ENCODE data around the gene TDRD9. TPM values are rescaled to one million over a fixed set of nuclear protein-coding genes. Genes with fewer than 3 reads are reported as not detected.

Gene TDRD9
- total RNA-seq, 3 donors from 2014 or later, result 0.96 to 4.0 (median 2.9) TPM

GRCh38 chr14:104014764-104015163 lies 86.5 kb downstream of the TDRD9 start:
- Histone ChIP-seq H3K36me3 (no peaks in the 10 kb centered on the region), H3K27ac (no peak overlapping the region), H3K27me3 (no peaks in the 10 kb centered on the region), H3K9me3 (no peaks in the 10 kb centered on the region), H3K4me1 (no peaks in the 10 kb centered on the region), H3K4me3 (no peak overlapping the region)
- no peak for DNase-seq (ENCODE audit: low spot score in 2 of 2)
- TF ChIP-seq CTCF (IDR thresholded peaks at IDR 0.05) (no peak), POLR2AphosphoS5 (IDR thresholded peaks at IDR 0.05) (no peak), POLR2A (IDR thresholded peaks at IDR 0.05) (no peak)
- intact Hi-C loops (cut with DNase I; ENCODE audit: low total_unique reads), result no loop called here

DNA sequence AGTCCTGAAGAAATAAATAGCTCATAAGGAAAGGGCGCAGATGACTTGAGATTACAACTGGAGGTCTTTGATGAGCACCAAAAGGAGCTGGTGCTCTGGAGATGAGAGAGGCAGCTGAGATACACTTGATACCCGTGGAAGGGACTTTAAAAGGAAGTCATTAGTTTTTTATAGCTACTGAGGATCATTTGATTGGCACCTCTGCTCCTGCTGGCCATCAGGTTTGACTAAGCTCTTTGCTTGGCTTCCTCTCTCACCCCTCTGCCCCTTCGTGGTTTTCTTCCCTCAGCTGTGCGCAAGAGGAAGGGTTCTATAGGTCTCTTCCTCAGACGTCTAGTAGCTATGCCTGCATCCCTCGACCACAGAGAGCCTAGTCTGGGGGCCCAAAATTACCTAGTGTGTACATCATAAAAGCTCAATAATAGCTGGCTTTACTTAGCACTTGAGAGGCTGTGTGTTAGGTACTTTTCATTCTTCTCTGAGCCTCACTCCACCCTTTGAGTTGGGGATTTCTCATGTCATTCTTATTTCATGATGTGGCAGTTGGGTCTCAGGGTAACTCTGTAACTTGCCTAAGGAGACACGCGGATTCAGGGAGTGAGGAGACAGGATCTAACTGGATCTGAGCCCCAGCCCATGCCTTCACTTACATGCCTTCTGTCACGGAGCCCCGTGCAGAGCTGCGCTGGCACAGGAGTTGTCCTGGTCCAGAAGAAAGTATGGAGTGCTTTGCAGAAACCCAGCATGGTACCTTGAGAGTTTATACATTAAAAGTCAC lies 88.8 kb downstream of the TDRD9 start:
- DNase-seq (ENCODE audit: low spot score in 2 of 2), result no peak
- Histone ChIP-seq H3K4me3 (no peak overlapping the region), H3K4me1 (no peaks in the 10 kb centered on the region), H3K9me3 (no peaks in the 10 kb centered on the region), H3K27me3 (no peaks in the 10 kb centered on the region), H3K36me3 (no peaks in the 10 kb centered on the region), H3K27ac (no peak overlapping the region)
- TF ChIP-seq CTCF (IDR thresholded peaks at IDR 0.05) (no peak), POLR2AphosphoS5 (IDR thresholded peaks at IDR 0.05) (no peak), POLR2A (IDR thresholded peaks at IDR 0.05) (no peak)
- intact Hi-C loops (cut with DNase I; ENCODE audit: low total_unique reads), result no loop called here

DNA sequence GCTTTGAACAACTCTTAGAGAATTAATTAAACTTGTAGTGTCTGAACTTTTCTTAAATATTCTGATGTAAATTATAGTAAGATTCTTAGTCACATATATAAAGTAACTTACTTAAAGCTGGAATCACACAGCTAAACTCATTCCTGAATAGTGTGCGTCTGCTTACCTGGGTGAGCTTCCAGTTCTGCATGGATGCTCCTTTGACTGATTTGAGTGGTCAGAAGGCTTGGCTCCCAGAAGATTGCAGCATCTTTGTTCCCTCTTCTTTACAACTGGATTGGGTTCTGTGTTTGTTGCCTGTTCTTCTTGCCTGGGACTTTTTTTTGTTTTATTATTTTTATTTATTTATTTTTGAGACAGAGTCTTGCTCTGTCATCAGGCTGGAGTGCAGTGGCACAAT lies 90.8 kb downstream of the TDRD9 start:
- DNase-seq (ENCODE audit: low spot score in 2 of 2), result no peak

GRCh38 chr14:104019806-104020205 lies 91.5 kb downstream of the TDRD9 start:
- no peak for DNase-seq (ENCODE audit: low spot score in 2 of 2)
- no peaks in the 10 kb centered on the region for H3K9me3 ChIP-seq

More for the DNA sequence above, 90.8 kb downstream of the TDRD9 start:
- Histone ChIP-seq H3K4me1 (no peaks in the 10 kb centered on the region), H3K9me3 (no peaks in the 10 kb centered on the region), H3K27ac (no peak overlapping the region), H3K27me3 (no peaks in the 10 kb centered on the region), H3K36me3 (no peaks in the 10 kb centered on the region), H3K4me3 (no peak overlapping the region)
- no peak for TF ChIP-seq POLR2AphosphoS5 (IDR thresholded peaks at IDR 0.05)
- no peak for TF ChIP-seq CTCF (IDR thresholded peaks at IDR 0.05)
- no peak for TF ChIP-seq POLR2A (IDR thresholded peaks at IDR 0.05)
- intact Hi-C loops (cut with DNase I; ENCODE audit: low total_unique reads), result no loop called here

More at GRCh38 chr14:104019806-104020205, 91.5 kb downstream of the TDRD9 start:
- H3K27me3 ChIP-seq, result no peaks in the 10 kb centered on the region
- no peaks in the 10 kb centered on the region for H3K36me3 ChIP-seq
- intact Hi-C loops (cut with DNase I; ENCODE audit: low total_unique reads), result no loop called here
- no peak overlapping the region for H3K4me3 ChIP-seq
- no peaks in the 10 kb centered on the region for H3K4me1 ChIP-seq
- TF ChIP-seq CTCF (IDR thresholded peaks at IDR 0.05) (no peak), POLR2AphosphoS5 (IDR thresholded peaks at IDR 0.05) (no peak), POLR2A (IDR thresholded peaks at IDR 0.05) (no peak)
- H3K27ac ChIP-seq, result no peak overlapping the region

Data from breast epithelium (tissue), 4 donors.